Activated CD4-positive, alpha-beta T cell treated with anti-CD3 and anti-CD28 coated beads for 1 hour (primary cell): ENCODE measurements around the gene CTNNA2.

Experiments used
- DNase-seq: peaks from one replicate; pipeline ENCODE4 v3.0.0-alpha.2; 2020

The CTNNA2 gene

DNA sequence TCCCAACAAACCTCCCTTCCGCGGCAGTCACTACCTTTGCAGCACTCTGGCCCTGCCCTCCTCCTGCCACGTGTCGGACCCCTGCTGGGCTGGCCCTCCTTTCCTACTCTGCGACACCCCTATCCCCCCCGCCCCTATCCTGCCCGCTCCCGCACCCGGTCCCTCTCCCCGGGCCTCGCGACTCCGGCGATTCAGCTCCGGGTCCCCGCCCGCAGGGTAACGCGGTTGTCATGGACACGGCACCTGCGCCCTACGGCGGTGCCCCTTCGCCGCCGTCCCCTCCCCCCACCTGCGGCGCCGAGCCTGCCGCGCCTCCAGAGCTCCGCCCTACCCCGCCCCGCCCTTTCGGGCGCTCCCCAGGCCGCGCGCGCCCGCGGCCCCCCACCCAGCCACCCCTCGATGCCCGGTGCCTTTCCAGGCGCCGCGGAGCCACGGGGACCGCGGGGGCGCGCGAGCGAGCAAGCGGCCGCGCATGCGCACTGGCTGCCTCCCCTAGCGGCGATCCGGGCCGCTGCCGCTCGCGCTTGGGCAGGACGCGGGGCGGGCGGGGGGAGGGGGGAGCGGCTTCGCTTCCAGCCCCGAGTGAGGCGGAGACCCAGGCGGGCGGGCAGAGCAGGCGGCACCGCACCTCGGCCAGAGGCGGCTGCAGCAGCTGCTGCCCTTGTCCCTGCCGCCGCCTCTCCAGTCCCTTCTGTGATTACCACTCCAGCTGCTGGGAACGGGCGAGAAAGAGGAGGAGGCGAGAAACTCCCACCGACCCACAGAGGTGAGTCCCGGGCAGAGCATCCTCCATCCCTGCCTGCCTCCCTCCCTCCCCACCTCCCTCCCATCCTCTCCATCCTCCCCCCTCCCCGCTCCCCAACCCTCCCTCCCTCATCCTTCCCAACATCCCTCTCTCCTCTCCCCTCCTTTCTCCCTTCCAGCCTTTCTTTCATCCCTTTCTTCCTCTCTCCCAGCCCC lies at the start of gene CTNNA2:
Gene CTNNA2, plus strand, starts transcription at position 610 of the 960 bp plus-strand sequence.
- DNase-seq, result no peak

DNA sequence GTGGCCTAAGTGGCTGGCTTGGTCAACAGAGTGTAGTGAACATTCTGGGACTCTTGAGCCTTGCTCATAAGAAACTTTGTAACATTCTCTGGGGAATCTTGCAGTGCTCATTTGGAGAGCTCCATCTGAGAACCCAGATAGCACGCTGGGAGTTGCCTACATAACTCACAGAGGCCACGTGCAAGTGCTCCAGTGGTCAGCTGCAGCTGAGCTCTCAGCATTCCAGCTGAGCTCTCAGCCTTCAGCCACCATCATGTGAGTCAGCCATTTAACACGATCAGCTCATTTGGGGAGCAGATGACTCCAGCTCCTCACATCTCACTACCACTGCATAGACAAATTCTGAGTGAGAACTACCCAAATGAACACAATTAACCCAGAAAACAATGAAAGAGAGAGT lies 25.5 kb upstream of the CTNNA2 start:
- DNase-seq, result no peak

- DNase-seq, result no peak
Measured at GRCh38 chr2:79511320-79511951, 1.4 kb upstream of the CTNNA2 start.

DNA sequence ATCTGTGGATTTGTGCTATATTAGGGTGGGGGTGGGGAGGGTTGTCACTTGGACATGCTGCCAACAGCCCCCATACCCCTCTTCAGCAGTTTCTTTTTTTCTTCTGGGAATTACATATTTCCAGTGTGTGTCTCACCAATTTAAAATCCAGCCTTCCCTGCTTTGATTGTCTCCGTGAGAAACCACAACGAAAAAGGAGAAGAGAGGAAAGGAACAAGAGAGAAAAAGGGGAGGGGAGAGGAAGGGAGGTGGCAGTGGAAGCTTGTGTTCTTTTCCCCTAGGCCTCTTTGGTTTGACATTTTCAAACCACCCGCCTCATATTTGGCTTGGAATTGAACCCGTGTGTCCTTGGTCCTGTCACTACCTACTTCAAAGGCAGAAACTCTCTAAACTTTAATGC lies 860 bp downstream of the CTNNA2 start:
- DNase-seq, result no peak

GRCh38 chr2:79529636-79530035 lies 16.8 kb downstream of the CTNNA2 start:
- no peak for DNase-seq

GRCh38 chr2:79530443-79530842 lies 17.6 kb downstream of the CTNNA2 start:
- no peak for DNase-seq

DNA sequence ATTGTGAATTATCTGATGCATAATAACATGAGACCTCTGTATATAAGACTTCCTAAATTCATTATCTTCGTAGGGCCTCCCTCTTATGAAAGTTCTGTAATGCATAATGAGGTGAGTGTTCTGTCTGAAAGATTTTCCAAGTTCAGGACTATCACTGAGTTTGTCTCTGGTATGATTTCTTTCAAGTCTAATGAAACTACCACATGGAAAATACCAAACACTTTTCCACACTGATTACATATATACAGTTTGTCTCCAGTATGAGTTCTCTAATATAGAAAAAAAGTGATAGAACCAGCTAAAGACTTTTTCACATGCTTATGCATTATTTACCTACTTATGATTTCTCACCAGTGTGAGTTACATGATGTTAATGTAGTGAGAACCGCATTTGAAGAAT lies 34.7 kb downstream of the CTNNA2 start:
- DNase-seq, result no peak

- no peak for DNase-seq
Measured at GRCh38 chr2:79552653-79553052, 39.8 kb downstream of the CTNNA2 start.

DNA sequence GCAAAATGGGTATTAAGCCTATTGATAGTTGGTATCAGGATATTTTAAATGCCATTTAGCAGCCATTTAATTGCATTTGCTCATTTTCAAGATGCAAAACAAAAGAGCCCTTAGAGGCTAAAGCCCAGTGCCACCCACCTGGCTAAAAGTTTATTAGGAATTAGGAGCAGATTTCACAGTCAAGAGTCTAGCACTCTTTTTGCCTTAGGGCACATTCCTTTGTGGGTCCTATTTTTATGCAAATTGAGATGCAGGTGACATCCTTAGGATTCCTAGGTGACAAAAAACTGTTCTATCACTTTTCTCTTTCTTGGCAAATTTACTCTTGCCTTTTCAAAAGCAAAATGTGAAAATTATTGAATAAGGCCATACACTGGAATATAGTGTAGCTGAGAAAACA lies 42.0 kb downstream of the CTNNA2 start:
- no peak for DNase-seq

DNA sequence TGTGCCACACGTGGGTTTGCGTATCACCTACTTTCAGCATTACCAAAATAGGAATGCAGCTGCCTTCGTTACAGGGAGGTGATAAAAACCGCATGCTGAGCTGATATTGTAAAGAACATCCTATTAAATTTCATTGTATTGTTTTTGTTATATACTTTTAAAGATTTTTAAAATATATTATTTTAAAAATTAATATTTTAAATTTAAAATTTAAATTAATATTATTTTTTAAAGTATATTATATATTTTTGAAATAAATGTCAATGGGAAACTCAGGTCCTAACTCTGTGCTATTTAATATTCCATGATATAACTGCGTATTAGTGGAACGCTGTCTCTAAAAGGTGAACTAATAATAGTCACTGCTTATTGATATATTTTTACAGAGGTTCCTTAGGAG lies 51.2 kb downstream of the CTNNA2 start:
- no peak for DNase-seq

DNA sequence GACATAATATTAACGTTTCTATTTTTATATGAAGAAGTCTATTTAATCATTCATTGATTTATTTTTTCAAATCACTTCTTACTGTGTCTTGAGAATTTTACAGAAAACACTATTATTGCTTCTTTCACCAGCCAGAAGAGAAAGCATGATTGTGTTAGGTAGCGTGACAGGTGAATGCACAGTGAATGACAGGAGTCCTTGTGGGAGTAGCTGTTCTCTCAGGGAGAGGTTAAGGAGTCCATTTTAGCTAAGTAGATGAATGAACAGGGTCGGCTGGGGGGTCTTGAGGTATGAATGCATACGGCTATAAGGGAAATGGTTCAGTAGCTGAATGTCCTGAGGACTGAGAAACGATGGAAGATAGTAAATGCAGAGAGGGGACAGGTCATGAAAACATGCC lies 56.2 kb downstream of the CTNNA2 start:
- no peak for DNase-seq

DNA sequence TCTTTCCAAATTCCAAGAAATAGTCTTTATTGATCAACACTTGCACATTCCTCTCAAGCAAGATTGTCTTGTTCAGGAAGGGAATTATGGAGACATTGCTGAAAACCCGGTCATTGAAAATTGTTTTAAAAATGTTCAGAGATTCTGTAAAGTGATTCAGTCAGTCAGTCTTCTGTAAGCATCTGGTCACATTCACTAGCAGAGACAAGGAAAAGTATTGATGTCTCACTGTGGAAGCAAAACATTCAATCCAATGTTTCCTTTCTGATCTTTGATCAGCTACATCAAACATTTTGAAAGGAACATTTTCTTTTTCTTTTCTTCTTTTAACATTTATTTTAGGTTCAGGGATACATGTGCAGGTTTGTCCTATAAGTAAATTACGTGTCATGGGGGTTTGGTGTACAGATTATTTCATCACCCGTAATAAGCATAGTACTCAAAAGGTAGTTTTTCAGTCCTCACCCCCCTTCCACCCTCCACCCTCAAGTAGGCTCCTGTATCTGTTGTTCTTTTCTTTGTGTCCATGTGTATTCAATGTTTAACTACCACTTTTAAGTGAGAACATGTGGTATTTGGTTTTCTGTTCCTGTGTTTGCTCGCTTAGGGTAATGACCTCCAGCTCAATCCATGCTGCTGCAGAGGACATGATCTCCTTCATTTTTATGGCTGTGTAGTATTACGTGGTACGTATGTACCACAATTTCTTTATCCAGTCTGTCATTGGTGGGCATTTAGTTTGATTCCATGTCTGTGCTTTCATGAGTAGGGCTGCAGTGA lies 61.2 kb downstream of the CTNNA2 start:
- no peak for DNase-seq

- DNase-seq, result no peak
Measured at GRCh38 chr2:79576451-79576850, 63.6 kb downstream of the CTNNA2 start.

- DNase-seq, result no peak
Measured at GRCh38 chr2:79578952-79579351, 66.1 kb downstream of the CTNNA2 start.

DNA sequence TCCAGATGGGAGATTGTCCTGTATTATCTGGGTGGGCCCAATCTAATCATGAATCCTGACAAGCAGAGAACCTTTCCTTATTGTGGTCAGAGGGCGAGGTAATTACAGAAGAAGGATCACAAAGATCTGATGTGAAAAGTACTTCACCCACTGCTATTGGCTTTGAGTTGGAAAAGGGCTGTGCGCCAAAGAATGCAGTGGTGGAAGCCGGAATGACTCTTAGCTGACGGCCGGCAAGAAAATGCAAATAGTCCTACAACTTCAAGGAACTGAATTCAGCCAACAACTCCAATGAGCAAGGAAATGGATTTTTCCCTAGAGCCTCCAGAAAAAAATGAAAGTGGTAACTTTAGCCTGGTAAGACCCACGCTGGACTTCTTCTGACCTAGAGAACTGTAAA lies 67.3 kb downstream of the CTNNA2 start:
- no peak for DNase-seq

DNA sequence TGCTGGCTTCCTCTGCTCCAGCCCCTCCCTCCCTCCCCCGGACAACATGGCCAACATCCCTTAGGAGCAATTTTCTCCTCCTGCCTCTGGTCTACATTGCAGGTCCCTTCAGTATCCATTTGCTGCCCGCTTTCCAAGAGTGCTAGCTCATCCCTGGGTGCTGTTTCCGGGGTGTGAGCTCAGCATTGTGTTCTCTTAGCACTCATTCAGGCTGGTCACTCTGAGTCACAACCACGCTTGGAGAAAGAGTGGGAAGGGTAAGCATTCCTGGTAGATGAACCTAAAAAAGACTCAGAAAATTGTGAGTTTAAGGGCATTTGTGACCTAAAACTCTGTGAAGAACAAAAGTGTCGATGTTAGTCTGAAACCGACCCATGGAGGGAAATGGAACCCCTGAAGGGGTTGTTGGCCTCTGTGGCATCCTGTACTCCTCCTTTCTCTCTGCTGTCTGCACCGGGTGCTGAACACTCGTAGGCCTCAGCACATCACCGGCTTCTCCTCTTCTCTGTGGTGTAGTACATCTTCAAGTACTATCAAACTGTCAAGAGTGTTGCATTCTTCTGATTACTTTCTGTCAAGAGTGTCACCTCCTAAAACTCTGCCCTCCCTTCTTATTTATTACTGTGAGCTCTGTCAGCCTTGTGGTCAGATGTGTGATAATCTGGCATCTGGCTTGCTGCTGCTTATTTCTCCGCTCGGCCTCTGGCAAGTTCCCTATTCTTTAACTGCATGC lies 73.0 kb downstream of the CTNNA2 start:
- DNase-seq, result no peak

- no peak for DNase-seq
Measured at GRCh38 chr2:79591281-79591680, 78.4 kb downstream of the CTNNA2 start.

DNA sequence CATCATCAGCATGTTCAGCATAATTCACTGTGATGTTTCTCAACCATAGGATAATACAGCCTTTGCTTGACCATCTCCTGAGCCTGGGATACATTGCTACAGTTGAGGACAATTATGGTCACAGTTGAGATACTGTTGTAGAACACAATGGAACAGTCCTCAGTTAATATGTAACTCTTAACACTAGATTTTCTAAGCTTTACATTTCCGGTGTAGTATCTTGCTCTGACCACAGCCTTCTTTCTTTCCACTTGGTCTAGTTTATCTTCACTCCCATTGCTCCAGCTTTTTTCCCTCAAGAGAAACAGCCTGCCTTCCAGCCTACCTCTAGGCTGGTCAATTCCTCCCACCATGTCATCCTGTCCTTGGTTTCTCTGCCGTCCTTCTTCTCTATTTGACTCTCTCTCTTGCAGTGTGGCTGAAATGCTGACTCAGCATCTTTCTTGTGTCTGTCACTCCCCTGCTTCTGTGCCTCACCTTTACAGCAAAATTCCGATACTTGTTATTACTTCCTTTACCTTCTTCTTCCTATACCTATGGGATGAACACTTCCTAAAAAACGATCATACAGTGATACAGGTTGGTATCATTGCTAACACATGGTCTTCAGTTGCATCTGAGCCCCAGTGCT lies 80.5 kb downstream of the CTNNA2 start:
- DNase-seq, result no peak

- no peak for DNase-seq
Measured at GRCh38 chr2:79596403-79596802, 83.6 kb downstream of the CTNNA2 start.

GRCh38 chr2:79604748-79605147 lies 91.9 kb downstream of the CTNNA2 start:
- no peak for DNase-seq

- no peak for DNase-seq
Measured at GRCh38 chr2:79611448-79612016, 98.7 kb downstream of the CTNNA2 start.

GRCh38 chr2:79612999-79613398 lies 100.1 kb downstream of the CTNNA2 start:
- no peak for DNase-seq
